Measurements from ENCODE around the gene B4GAT1. TPM values are rescaled to one million over a fixed set of nuclear protein-coding genes. Genes with fewer than 3 reads are reported as not detected.

The B4GAT1 gene
- total RNA-seq, 1 experiment from 2014 or later: 41.1 TPM

DNA sequence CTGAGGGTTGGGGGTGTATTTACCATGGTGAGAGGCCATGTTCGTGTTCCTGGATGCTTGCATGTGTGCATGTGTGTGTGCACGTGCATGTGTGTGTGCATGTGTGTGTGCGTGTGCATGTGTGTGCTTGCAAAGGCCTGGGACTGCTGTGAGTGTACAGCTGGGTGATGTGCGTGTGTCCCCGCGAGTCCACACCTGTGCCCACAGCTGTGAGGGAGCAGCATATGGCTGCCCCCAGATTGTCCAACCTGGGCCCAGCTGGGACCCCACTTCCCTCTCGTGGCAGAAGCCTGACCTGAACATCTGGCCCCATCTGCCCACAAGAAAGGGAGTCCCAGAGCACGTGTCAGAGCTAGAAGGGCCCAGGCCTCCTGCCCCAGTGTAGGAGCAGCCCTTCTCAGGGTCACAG lies 22.2 kb downstream of the B4GAT1 start:
- H2AFZ ChIP-seq (ENCODE audit: low read length): no peak overlapping the region
- H3K4me1 ChIP-seq (ENCODE audit: insufficient read depth, low read length): peaks cover 23% of the 10 kb centered on the region
- no peaks in the 10 kb centered on the region for H3K79me2 ChIP-seq (ENCODE audit: low read length)
- intact Hi-C loops (cut with micrococcal nuclease): no loop called here
- H3K4me3 ChIP-seq (ENCODE audit: low read length): no peak overlapping the region
- H3F3A ChIP-seq (ENCODE audit: low read length, unreplicated experiment): no peaks in the 10 kb centered on the region
- ChIA-PET POLR2A (ENCODE audit: unreplicated experiment) (no interaction called here), CTCF (interaction anchor here (0.5 kb wide), 1 partner anchor 14 kb away, joined by 3 read pairs; no protein-coding TSS in a partner anchor)
- no peaks in the 10 kb centered on the region for H3K9me3 ChIP-seq (ENCODE audit: low read length)
- no peak overlapping the region for H3K4me2 ChIP-seq (ENCODE audit: low read length)
- TF ChIP-seq EZH2 (IDR thresholded peaks at IDR 0.05; ENCODE audit: low read length, unreplicated experiment): no peak
- H3K27me3 ChIP-seq (ENCODE audit: low read length): no peaks in the 10 kb centered on the region
- H4K20me1 ChIP-seq (ENCODE audit: low read length): no peaks in the 10 kb centered on the region
- BruUV-seq (replicated peaks): no TSS peak
- H3K9me2 ChIP-seq (replicated peaks; ENCODE audit: low read length): no peaks in the 10 kb centered on the region
- ATAC-seq (no peak), DNase-seq (no peak)
- no peak overlapping the region for H3K9ac ChIP-seq (ENCODE audit: low read length)
- no peaks in the 10 kb centered on the region for H3K36me3 ChIP-seq (ENCODE audit: low read depth, low read length)
- H3K27ac ChIP-seq (ENCODE audit: low read length): no peak overlapping the region

DNA sequence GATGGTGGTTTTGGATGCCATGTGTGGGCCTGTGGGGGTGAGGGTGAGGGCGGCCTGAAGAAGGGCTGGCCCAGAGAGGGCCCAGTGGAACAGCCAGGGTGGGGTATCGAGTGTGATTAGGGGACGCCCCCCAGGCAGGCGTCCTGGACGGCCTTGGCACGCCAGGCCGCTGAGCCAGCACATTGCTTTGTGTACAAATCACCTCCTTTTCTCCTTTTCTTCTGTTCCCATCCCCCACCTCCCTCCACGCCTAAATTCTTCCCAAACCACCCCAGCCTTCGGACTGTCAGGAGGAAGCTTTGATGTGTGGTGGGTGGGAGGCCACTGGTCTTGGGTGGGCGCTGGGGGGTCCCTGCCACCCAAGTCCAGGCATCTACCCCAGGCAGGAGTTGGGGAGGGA lies 22.8 kb downstream of the B4GAT1 start:
- H3K4me3 ChIP-seq (ENCODE audit: low read length): no peak overlapping the region
- CTCF ChIA-PET: no interaction called here
- H3K9me2 ChIP-seq (replicated peaks; ENCODE audit: low read length): no peaks in the 10 kb centered on the region
- H3K9ac ChIP-seq (ENCODE audit: low read length): no peak overlapping the region
- POLR2A ChIA-PET (ENCODE audit: unreplicated experiment): no interaction called here
- H3F3A ChIP-seq (ENCODE audit: low read length, unreplicated experiment): no peaks in the 10 kb centered on the region
- H3K79me2 ChIP-seq (ENCODE audit: low read length): no peaks in the 10 kb centered on the region
- peaks cover 23% of the 10 kb centered on the region for H3K4me1 ChIP-seq (ENCODE audit: insufficient read depth, low read length)
- H4K20me1 ChIP-seq (ENCODE audit: low read length): no peaks in the 10 kb centered on the region
- no peak overlapping the region for H3K27ac ChIP-seq (ENCODE audit: low read length)
- no peaks in the 10 kb centered on the region for H3K36me3 ChIP-seq (ENCODE audit: low read depth, low read length)
- H3K4me2 ChIP-seq (ENCODE audit: low read length): no peak overlapping the region
- ATAC-seq: no peak
- DNase-seq: no peak
- H2AFZ ChIP-seq (ENCODE audit: low read length): no peak overlapping the region
- BruUV-seq (replicated peaks): no TSS peak
- no peaks in the 10 kb centered on the region for H3K9me3 ChIP-seq (ENCODE audit: low read length)
- no peaks in the 10 kb centered on the region for H3K27me3 ChIP-seq (ENCODE audit: low read length)
- no peak for TF ChIP-seq EZH2 (IDR thresholded peaks at IDR 0.05; ENCODE audit: low read length, unreplicated experiment)
- TF ChIP-seq, protein P1, sequence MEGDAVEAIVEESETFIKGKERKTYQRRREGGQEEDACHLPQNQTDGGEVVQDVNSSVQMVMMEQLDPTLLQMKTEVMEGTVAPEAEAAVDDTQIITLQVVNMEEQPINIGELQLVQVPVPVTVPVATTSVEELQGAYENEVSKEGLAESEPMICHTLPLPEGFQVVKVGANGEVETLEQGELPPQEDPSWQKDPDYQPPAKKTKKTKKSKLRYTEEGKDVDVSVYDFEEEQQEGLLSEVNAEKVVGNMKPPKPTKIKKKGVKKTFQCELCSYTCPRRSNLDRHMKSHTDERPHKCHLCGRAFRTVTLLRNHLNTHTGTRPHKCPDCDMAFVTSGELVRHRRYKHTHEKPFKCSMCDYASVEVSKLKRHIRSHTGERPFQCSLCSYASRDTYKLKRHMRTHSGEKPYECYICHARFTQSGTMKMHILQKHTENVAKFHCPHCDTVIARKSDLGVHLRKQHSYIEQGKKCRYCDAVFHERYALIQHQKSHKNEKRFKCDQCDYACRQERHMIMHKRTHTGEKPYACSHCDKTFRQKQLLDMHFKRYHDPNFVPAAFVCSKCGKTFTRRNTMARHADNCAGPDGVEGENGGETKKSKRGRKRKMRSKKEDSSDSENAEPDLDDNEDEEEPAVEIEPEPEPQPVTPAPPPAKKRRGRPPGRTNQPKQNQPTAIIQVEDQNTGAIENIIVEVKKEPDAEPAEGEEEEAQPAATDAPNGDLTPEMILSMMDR (conservative IDR thresholded peaks at IDR 0.05; ENCODE audit: low read depth, low read length): no peak
- no peak for TF ChIP-seq EZH2phosphoT487 (IDR thresholded peaks at IDR 0.05; ENCODE audit: borderline replicate concordance, low read length)
- intact Hi-C loops (cut with micrococcal nuclease): no loop called here

DNA sequence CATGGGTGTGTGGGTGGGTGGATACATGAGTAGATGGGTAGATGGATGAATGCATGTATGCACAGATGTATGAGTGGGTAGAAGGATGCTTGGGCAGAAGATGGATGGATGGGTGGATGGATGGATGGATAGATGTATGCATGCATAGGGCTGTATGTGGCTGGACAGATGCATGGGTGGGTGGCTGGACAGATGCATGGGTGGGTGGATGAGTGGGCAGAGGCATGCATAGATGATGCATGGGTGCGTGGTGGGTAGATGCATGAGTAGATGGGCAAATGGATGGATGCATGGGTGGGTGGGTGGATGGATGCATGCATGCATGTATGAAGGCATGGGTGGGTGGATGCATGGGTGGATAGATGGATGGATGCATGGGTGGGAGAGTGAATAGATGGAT lies 23.7 kb downstream of the B4GAT1 start:
- no peaks in the 10 kb centered on the region for H3K36me3 ChIP-seq (ENCODE audit: low read depth, low read length)
- no TSS peak for BruUV-seq (replicated peaks)
- no peak overlapping the region for H2AFZ ChIP-seq (ENCODE audit: low read length)
- intact Hi-C loops (cut with micrococcal nuclease): no loop called here
- TF ChIP-seq, protein P1 (conservative IDR thresholded peaks at IDR 0.05; ENCODE audit: low read depth, low read length): no peak
- TF ChIP-seq EZH2 (IDR thresholded peaks at IDR 0.05; ENCODE audit: low read length, unreplicated experiment) (no peak), EZH2phosphoT487 (IDR thresholded peaks at IDR 0.05; ENCODE audit: borderline replicate concordance, low read length) (no peak)
- no peaks in the 10 kb centered on the region for H3F3A ChIP-seq (ENCODE audit: low read length, unreplicated experiment)
- H3K27ac ChIP-seq (ENCODE audit: low read length): no peak overlapping the region
- H3K9me2 ChIP-seq (replicated peaks; ENCODE audit: low read length): no peaks in the 10 kb centered on the region
- DNase-seq (no peak), ATAC-seq (no peak)
- H3K79me2 ChIP-seq (ENCODE audit: low read length): no peaks in the 10 kb centered on the region
- H3K27me3 ChIP-seq (ENCODE audit: low read length): no peaks in the 10 kb centered on the region
- no peaks in the 10 kb centered on the region for H4K20me1 ChIP-seq (ENCODE audit: low read length)
- H3K9me3 ChIP-seq (ENCODE audit: low read length): no peaks in the 10 kb centered on the region
- peaks cover 22% of the 10 kb centered on the region for H3K4me1 ChIP-seq (ENCODE audit: insufficient read depth, low read length)
- ChIA-PET POLR2A (ENCODE audit: unreplicated experiment) (no interaction called here), CTCF (no interaction called here)
- H3K4me2 ChIP-seq (ENCODE audit: low read length): no peak overlapping the region
- no peak overlapping the region for H3K9ac ChIP-seq (ENCODE audit: low read length)
- no peak overlapping the region for H3K4me3 ChIP-seq (ENCODE audit: low read length)
